HL-60/S4 treated with phorbol 12-myristate 13-acetate at 8.2 ng/mL for 4 days and 3 days (cell line): Measurements from ENCODE around the gene MAGIX.

ENCODE experiments used
- in situ Hi-C: fragments of 300-500 bp; cut with MboI; formaldehyde crosslinking; loops from 2 replicates; pipeline ENCODE4 v1.15.0; 2022; ENCODE audit warnings: low sequenced_read_pairs

Gene MAGIX

DNA sequence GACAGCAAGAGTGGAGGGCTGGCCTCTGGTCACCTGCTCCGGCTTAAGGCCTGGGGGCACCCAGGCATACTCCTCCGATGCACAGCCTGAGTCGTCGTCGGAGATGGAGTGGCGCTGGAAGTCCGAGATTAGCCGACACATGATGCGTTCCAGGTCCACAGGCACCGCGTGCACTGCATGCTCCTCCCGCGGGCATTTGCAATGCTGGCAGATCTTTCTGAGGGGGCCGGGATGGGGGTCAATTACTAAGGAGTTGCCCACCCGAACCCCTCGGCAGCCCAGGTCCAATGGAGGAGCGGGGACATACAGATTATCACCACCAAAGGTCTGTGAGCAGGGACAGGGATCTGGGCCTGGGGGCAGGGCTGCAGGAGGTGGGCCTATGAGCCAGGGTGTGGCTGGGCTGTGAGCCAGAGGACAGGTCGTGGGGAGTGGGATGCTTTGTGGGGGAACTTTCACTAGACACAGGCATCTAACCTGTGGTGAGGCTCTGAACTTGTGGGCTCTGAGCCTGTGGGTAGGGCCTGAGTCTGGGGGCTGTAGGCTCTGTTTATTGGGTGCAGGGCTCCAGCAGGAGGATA lies 21.2 kb downstream of the MAGIX start:
- in situ Hi-C loops: no loop called here

DNA sequence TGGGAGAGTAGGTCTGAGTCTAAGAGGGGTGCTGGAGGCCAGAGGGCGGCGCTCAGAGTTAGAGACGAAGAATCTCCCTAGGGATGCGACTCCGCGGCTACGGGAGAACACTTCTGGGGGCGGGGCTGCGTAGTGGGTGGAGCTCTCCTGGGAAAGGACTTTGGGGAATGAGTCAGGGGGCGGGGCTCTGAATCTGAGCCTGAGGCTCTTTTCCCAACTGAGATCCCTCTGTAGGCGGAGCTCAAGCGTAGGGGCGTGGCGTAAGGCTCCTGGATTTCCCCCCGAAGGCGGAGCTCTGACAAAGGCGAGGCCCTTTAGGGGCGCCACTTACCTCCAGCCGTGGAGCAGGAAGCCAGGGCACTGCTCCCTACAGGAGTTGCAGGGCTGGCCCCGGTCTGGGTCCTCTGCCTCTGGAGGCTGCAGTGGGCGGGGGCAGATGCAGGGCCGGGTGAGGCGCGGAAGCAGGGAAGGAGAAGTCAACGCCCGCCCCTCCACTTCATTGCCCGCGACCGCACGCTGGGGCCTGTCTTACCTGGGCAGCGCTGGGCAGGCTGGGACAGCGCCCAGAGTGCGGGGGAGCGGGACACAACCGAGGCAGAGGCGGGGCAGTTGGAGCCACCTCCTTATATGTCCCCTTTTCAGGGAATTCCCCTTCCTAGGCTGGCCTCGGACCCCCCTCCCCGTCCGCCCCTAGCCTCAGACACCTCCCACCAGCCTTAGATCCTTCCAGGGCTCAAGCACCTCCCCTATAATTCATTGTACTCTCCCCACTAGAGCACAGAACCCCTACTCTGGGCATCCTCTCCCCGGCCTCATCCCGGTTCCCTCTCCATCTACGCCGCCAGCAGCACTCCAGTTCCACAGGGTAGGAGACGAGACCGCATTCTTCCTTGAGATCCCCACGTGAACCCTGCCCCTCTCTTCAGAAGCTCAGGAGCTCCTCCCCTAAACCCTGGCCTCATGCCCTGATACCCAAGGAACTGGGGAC lies 22.0 kb downstream of the MAGIX start:
- in situ Hi-C loops: no loop called here

DNA sequence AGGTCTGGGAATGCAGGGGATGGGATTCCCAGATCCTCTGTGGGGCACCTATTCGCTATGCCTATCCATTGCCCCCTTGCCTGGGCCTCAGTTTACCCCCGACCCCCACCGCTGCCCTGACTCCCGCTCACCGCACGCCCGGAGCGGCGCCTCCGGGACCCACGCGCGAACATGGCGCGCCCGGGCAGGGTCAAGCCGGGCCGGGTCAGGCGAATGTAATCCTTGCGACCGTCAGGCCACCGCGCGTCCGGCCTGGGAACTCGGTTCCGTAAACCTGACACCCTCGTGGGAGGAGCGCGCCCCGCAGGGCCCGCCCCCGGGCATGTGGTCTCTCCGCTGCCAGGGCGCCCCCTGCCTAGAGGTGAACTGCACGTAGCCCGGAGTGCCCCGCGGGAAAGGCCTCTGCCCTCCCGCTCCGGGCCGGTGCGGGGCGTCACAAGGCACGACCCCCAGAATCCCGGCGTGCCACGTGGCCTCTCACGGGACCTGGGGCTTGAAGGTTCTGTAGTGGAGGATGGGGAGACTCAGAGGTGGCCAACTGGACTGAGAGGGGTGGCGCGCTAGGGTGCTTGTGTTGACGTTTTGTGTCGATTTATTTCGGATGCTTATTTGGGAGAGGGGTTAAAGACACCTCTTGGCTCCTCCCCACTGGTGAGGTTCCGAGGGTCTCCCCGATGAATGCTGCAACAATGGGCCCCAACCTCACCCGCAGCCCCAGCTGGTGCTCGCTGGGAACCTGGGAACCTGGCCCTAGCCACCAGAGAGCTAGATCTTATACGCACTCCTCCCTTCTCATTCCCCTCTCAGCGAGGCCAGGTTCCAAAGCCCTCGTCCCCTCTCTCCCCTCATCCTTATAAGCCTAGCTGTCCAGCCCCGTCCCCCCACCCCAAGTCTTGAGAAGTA lies 23.8 kb downstream of the MAGIX start, which contains the start of gene PRICKLE3:
Gene PRICKLE3 (minus strand): TSS at position 249 of the 903 bp plus-strand sequence. CDS start 76 bp downstream, at position 173.
- in situ Hi-C loops: no loop called here

GRCh38 chrX:49187028-49187394 lies 24.5 kb downstream of the MAGIX start:
- in situ Hi-C loops: no loop called here

GRCh38 chrX:49187526-49187925 lies 25.0 kb downstream of the MAGIX start:
- in situ Hi-C loops: no loop called here

DNA sequence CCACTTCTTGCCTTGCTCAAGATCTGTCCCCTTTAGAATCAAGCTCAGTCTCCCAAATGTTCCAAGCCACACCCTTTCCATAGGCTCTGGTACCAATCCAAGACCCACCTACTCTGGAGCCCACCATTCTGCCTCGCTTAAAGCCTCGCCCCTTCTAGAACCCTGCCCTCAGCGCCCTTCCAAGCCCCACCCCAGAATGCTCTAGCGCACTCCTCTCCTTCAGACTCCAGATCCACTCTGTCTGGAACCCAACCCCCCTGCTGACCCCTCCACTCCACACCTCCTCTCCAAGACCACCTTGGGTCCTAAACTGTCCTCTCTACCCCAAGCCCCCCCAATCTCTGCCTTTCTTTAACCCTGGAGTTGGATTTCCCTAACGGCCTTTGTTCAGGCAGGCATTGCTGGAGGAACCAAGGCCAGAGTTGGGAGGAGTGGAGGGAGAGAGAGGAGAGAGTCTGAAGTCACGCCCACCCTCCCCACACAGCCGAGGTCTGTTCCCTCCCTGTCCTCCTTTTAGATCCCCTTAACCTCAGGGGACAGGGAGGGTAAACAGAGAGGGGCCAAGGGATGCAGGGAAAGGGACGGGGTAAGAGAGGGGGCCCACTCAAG lies 26.0 kb downstream of the MAGIX start:
- in situ Hi-C loops: no loop called here

DNA sequence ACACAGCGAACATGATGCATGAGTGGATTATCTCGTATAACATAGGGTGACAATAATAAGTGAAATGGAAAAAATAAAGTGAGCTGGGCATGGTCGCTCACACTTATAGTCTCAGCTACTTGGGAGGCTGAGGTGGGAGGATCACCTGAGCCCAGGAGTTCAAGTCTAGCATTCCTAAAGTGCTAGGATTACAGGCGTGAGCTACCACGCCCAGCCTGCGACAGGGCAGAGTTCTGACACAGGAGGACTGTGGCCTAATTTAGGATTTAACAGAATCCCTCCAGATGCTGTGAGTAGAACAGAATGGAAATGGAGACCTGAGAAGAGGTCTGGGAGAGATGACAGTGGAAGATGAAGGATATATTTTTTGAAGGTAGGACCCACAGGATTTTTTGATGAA lies 27.0 kb downstream of the MAGIX start:
- in situ Hi-C loops: no loop called here

DNA sequence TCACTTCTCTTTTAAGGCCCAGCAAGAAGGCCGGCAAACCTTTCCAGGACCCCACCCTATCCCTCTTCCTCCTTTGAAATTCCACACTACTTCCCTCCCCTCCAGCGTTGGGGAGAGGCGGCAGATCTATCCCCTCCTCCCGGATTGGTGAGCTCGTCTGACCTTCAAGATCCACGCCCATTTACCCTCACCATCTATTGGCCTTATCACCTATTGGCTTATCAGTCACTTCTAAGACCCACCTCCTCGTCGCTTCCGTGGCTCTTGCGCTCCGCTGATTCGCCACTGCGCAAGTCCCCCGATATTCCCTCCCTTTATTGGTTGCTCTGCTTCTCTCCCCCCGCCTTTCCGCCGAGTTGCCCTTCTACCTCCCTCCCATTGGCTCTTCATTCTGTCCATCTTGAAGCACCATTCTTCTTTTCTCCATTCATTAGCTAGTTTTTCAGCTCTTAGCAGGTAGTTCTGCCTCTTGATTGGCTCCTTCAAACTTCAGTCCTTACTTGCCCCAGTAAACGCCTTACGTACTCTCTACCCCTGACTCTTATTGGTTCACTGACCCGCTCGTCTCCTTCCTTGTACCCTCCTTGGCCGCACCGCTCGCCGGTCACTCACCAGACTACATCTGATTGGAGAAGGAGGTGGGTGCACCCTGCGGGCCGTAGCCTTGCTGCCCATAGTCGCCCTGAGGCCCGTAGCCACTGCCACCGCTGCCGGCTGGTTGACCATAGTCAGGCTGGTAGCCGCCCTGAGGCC lies 28.4 kb downstream of the MAGIX start:
- in situ Hi-C loops: no loop called here

GRCh38 chrX:49191574-49192011 lies 29.0 kb downstream of the MAGIX start:
- in situ Hi-C loops: no loop called here

GRCh38 chrX:49192722-49193328 lies 30.3 kb downstream of the MAGIX start:
- in situ Hi-C loops: no loop called here

DNA sequence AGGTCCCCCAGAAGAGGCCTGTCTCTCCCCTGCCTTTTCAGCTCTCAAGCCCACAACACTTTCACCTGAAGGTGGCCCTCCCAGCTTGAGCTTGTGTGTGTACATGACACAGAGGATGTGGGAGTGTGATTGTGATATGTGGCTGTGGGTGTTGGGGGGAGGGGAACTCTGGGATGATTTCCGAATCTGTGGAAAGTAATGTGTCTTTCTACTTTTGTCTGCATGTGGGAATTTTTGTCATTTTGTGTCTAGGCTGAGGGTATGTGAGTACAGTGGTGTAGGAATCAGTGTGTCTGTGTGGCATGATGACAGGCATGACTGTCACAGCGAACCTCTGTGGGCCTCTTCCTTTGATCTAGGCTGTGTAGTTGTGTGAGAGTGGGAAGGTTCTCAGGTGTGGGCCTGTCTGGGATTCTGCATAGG lies 31.0 kb downstream of the MAGIX start:
- in situ Hi-C loops: no loop called here

DNA sequence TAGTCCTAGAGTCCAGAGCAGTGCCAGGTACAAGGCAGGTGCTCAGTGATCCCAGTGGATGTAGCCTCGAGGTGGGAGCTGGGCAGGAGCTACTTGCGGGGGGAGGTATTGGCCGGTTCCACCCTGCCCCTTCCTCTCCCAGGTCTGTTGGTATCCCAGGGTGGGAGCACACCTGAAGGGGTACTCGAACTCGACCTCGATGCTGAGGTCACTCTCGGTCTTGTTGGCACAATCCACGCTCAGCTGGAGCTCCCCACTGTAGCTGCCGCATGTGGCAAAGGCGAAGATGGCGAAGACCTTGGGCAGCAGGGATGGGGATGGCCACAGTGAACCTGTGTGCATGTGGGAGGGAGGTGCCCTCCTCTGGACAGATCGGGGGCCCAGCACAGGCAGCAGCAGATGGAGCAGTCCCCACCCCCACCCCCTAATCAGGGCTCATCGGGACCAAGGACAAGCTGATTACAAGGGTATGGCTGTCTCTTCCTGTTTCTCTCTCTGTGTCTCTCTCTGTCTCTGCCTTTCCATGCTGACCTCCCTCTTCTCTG lies 35.1 kb downstream of the MAGIX start:
- in situ Hi-C loops: no loop called here

DNA sequence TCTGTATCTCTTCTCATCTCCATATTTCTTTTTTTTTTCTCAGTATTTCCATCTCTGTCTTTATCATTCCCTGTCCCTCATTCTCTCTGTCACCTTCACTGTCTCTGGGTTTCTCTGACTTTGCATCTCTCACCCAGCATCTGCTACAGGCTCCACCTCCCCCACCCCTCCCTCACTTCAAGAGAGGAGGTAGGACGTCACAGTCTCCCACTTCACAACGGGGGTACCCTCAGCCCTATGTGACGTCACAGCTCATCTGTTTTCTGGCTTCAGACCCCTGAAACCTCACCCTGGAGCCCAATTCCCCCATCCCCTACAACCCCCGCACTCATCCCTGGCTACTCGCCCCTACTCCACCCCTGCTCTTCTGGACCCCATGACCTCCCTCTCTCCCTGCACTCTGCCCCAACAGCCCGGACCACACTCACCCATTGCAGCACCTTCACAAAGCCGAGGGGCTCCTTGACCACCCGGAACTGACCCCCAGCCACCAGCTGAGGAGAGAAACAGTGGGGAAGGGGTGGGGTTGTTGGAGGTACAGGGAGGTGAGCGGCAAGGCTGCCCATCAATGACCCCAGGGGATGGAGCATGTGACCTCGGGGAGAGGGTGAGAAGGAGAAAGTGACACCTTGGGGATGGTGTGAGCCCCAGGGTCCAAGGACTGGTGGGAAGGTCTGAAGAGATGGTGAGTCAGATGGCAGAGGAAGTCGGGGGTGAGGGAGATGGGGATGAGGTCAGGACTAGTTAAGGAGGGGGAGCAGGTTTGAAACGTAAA lies 36.2 kb downstream of the MAGIX start:
- in situ Hi-C loops: no loop called here

DNA sequence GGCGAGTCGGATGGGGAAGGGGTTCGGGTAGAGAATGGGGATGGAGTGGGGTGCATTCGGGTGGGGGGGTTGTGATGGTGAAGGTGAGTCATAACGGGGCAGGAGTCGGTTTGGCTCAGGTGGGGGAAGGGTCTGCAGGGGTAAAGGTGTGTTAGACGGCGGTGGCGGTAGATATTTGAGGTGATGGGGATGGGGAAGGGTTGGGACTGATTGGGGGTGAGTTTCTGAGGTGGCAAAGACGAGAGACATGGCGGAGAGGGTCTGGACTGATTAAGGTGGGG lies 36.7 kb downstream of the MAGIX start:
- in situ Hi-C loops: no loop called here

- in situ Hi-C loops: no loop called here
These were observed 37.6 kb downstream of the MAGIX start, which contains the start of gene SYP for GRCh38 chrX:49199906-49200771. SYP (minus strand) TSS chrX:49200193; CDS start chrX:49200186, 7 bp downstream.

- in situ Hi-C loops: no loop called here
These were observed 39.5 kb downstream of the MAGIX start for GRCh38 chrX:49202022-49202421.

- in situ Hi-C loops: no loop called here
These were observed 41.0 kb downstream of the MAGIX start for GRCh38 chrX:49203536-49203935.

GRCh38 chrX:49204017-49204416 lies 41.5 kb downstream of the MAGIX start:
- in situ Hi-C loops: no loop called here
